ENCODE measurements around the gene PLAC8. TPM values are rescaled to one million over a fixed set of nuclear protein-coding genes. Genes with fewer than 3 reads are reported as not detected.

PLAC8 gene, protein sequence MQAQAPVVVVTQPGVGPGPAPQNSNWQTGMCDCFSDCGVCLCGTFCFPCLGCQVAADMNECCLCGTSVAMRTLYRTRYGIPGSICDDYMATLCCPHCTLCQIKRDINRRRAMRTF
- 0.50 to 1.6 TPM (median 1.2 TPM) in 3 replicates for total RNA-seq

DNA sequence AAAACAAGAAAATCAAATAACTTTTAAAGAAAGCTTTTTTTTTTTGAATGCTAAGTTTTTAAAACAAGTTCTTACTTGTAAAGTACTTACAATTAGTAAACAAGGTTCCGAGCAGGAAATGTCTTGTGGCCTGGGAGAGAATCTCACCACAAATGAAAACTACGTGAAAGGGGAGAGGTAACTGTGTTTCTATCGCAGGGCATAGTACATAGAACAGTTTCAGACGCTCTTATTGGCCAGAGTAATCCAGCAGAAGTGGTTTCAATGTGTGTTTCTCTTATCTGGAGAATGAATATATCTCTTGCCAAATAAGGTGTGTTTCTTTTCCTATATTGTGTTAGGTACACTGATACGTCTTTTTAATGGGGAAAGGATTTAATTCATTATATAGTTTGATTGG lies at the start of gene PLAC8:
Gene PLAC8, minus strand, starts transcription at position 154 of the 400 bp plus-strand sequence. CDS start 6,808 bp downstream, outside the sequence.
- H3K4me3 Mint-ChIP-seq, result no peak within 1 kb of the TSS

DNA sequence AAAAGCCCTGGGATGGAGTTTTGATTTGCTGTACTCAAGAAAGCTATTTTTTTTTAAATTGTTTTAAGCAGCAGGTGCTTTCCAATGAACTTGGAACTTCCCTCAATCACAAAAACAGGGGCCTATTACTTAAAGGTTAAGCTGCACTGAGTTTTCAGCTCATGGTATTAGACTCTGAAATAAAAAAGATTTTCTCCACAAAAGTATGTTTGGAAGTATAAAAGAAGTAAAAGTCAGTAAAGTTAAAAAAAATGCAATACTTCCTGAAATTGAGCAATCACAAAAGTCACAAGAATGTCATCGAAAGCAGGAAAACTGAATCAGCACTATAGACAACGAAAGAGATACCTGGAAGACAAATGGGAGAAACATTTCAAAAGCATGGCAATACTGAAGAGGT lies 38.9 kb upstream of the PLAC8 start:
- TF ChIP-seq, protein P1, sequence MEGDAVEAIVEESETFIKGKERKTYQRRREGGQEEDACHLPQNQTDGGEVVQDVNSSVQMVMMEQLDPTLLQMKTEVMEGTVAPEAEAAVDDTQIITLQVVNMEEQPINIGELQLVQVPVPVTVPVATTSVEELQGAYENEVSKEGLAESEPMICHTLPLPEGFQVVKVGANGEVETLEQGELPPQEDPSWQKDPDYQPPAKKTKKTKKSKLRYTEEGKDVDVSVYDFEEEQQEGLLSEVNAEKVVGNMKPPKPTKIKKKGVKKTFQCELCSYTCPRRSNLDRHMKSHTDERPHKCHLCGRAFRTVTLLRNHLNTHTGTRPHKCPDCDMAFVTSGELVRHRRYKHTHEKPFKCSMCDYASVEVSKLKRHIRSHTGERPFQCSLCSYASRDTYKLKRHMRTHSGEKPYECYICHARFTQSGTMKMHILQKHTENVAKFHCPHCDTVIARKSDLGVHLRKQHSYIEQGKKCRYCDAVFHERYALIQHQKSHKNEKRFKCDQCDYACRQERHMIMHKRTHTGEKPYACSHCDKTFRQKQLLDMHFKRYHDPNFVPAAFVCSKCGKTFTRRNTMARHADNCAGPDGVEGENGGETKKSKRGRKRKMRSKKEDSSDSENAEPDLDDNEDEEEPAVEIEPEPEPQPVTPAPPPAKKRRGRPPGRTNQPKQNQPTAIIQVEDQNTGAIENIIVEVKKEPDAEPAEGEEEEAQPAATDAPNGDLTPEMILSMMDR (IDR thresholded peaks at IDR 0.05; ENCODE audit: unreplicated experiment), result no peak
- Mint-ChIP-seq H3K36me3 (no peaks in the 10 kb centered on the region), H3K4me1 (peaks cover 3% of the 10 kb centered on the region), H3K27me3 (ENCODE audit: low read depth) (no peaks in the 10 kb centered on the region), H3K9me3 (peaks cover 21% of the 10 kb centered on the region), H3K4me3 (no peak overlapping the region), H3K27ac (no peak overlapping the region)
- DNase-seq (ENCODE audit: low spot score in 2 of 2, unreplicated experiment in 2 of 2), result no peak

More for the DNA sequence above, at the start of gene PLAC8:
- TF ChIP-seq, protein P1 (IDR thresholded peaks at IDR 0.05; ENCODE audit: unreplicated experiment), result no peak
- Mint-ChIP-seq H3K4me1 (peaks cover 8% of the 10 kb centered on the region), H3K27me3 (ENCODE audit: low read depth) (no peaks in the 10 kb centered on the region), H3K9me3 (no peaks in the 10 kb centered on the region), H3K27ac (no peak within 1 kb of the TSS), H3K36me3 (no peaks in the 10 kb centered on the region)
- no peak for DNase-seq (ENCODE audit: low spot score in 2 of 2, unreplicated experiment in 2 of 2)

DNA sequence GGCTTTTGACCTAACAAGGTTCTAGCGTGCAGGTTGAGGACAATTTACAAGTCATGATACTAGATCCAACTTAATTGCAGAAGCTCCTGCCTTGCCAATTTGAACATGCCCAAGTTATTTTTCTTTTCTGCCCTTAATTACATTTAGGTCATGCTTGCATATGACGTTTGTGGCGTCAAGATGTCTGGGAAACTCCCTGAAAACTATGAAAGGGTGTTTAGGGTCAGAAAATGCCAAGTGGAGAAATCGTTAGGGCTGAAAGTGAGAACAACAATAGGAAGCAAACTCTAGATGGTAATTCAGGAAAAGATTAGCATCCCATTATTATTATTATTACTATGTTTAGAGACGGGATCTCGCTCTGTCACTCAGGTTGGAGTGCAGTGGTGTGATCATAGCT lies 38.2 kb upstream of the PLAC8 start:
- DNase-seq (ENCODE audit: low spot score in 2 of 2, unreplicated experiment in 2 of 2), result no peak
- TF ChIP-seq, protein P1 (IDR thresholded peaks at IDR 0.05; ENCODE audit: unreplicated experiment), result no peak
- Mint-ChIP-seq H3K27me3 (ENCODE audit: low read depth) (no peaks in the 10 kb centered on the region), H3K4me3 (no peak overlapping the region), H3K4me1 (peaks cover 3% of the 10 kb centered on the region), H3K36me3 (no peaks in the 10 kb centered on the region), H3K27ac (no peak overlapping the region), H3K9me3 (peaks cover 21% of the 10 kb centered on the region)

DNA sequence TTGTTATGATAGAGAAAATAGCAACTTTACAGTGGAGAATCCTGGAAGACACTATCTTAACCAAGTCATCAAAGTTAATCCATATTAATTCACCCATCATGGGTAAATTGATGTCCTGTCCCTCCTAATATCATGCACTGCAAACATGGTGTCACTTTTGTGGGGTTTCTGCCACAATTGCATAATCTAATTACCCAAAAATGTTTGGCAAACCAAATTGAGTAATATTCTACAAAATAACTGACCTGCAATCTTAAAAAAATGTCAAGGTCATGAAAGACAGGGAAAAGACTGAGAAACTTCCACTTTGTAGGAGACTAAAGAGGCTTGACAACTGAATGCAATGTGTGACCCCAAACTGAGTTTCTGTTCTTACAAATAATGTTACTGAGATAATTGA lies 37.1 kb upstream of the PLAC8 start:
- H3K36me3 Mint-ChIP-seq, result no peaks in the 10 kb centered on the region
- TF ChIP-seq, protein P1 (IDR thresholded peaks at IDR 0.05; ENCODE audit: unreplicated experiment), result no peak
- peaks cover 3% of the 10 kb centered on the region for H3K4me1 Mint-ChIP-seq
- H3K4me3 Mint-ChIP-seq, result no peak overlapping the region
- H3K27ac Mint-ChIP-seq, result no peak overlapping the region
- H3K9me3 Mint-ChIP-seq, result peaks cover 15% of the 10 kb centered on the region
- DNase-seq (ENCODE audit: low spot score in 2 of 2, unreplicated experiment in 2 of 2), result no peak
- no peaks in the 10 kb centered on the region for H3K27me3 Mint-ChIP-seq (ENCODE audit: low read depth)

DNA sequence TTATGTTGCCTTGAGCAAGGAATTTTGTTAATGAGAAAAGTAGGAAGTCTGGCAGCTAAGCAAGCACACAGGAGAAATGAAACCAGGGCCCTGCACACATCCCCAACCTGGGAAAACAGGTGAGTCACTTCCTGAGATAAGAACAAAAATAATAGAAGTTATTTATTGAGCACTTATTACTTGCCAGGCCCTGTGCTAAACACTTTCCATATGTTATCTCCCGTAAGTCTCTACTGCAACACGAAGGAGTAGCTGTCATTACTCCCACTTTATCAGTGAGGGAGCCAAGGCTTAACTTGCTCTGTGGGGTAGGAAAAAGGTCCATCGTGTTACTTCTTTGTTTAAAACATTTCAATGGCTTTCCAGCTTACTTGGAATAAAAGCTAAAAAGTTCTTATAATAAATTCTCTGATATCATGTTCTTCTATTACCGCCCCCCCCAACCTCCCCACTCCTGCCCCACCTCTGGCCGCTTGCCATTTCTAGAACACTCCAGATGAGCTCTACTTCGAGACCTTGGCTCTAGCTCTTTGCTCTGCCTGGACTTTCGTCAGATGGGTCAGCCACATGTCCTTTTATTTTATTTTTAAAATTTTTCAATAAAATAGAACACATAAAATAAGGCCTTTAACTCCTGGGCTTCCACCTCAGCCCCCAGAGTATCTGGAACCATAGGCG lies 36.3 kb upstream of the PLAC8 start:
- Mint-ChIP-seq H3K36me3 (no peaks in the 10 kb centered on the region), H3K27me3 (ENCODE audit: low read depth) (no peaks in the 10 kb centered on the region), H3K9me3 (peaks cover 7% of the 10 kb centered on the region), H3K4me1 (peaks cover 3% of the 10 kb centered on the region), H3K27ac (no peak overlapping the region), H3K4me3 (no peak overlapping the region)
- DNase-seq (ENCODE audit: low spot score in 2 of 2, unreplicated experiment in 2 of 2), result no peak
- TF ChIP-seq, protein P1 (IDR thresholded peaks at IDR 0.05; ENCODE audit: unreplicated experiment), result no peak

Measured in mesothelial cell of epicardium (in vitro differentiated cells).